LNCaP clone FGC (cell line): ENCODE measurements around the gene DPRX.

Experiments
- DNase-seq: peaks from one replicate; pipeline ENCODE4 v3.0.0-alpha.2; 2011; ENCODE audit warnings: low read depth
- H3K4me3 ChIP-seq: 2 replicates; pipeline ENCODE4 v1.5.1; 2011; ENCODE audit warnings: mild to moderate bottlenecking, low read depth, low read length, control low read depth
- TF ChIP-seq, protein P1 (sequence below): IDR thresholded peaks from 2 replicates; pipeline ENCODE4 v1.5.1; 2012; ENCODE audit warnings: mild to moderate bottlenecking; ENCODE audit not compliant: control insufficient read depth, insufficient read depth; ENCODE audit errors: extremely low read depth

Gene DPRX

GRCh38 chr19:53621885-53622740 is 9.7 kb upstream of the DPRX start:
- TF ChIP-seq, protein P1, sequence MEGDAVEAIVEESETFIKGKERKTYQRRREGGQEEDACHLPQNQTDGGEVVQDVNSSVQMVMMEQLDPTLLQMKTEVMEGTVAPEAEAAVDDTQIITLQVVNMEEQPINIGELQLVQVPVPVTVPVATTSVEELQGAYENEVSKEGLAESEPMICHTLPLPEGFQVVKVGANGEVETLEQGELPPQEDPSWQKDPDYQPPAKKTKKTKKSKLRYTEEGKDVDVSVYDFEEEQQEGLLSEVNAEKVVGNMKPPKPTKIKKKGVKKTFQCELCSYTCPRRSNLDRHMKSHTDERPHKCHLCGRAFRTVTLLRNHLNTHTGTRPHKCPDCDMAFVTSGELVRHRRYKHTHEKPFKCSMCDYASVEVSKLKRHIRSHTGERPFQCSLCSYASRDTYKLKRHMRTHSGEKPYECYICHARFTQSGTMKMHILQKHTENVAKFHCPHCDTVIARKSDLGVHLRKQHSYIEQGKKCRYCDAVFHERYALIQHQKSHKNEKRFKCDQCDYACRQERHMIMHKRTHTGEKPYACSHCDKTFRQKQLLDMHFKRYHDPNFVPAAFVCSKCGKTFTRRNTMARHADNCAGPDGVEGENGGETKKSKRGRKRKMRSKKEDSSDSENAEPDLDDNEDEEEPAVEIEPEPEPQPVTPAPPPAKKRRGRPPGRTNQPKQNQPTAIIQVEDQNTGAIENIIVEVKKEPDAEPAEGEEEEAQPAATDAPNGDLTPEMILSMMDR, result no peak
- DNase-seq, result peak; percentile 84
- H3K4me3 ChIP-seq, result no peak overlapping the region

DNA sequence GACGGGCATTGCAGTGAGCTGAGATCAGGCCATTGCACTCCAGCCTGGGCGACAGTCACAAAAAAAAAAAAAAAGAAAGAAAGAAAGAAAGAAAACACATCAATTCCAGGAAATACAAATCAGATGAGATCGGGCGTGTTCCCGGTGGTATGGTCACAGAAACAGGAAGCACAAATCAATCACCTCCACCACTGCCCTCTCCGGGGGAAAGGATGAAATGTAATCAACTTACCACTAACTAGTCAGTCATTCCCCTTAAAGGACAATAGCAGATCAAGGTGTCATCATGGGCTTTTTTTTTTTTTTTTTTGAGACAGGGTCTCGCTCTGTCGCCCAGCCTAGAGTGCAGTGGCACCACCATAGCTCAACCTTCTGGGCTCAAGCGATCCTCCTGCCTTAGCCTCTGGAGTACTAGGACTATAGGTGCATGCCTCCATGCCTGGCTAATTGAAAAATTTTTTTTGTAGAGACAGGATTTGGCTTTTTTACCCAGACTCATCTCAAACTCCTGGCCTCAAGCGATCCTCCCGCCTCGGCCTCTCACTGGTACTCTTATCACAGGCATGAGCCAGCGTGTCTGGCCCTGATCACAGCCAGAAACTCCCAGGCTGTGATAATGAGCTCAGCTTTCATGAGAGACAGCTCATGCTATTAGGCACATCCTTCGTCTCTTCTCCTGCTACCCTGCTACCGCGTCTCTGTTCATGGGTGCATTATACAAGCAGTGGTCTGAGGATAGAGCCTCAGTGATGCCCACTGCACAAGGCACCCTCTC is 6.8 kb upstream of the DPRX start:
- H3K4me3 ChIP-seq, result no peak overlapping the region
- TF ChIP-seq, protein P1, result no peak
- no peak for DNase-seq

- no peak for DNase-seq
- no peak overlapping the region for H3K4me3 ChIP-seq
- TF ChIP-seq, protein P1, result no peak
Measured at GRCh38 chr19:53626486-53626885, 5.3 kb upstream of the DPRX start.

DNA sequence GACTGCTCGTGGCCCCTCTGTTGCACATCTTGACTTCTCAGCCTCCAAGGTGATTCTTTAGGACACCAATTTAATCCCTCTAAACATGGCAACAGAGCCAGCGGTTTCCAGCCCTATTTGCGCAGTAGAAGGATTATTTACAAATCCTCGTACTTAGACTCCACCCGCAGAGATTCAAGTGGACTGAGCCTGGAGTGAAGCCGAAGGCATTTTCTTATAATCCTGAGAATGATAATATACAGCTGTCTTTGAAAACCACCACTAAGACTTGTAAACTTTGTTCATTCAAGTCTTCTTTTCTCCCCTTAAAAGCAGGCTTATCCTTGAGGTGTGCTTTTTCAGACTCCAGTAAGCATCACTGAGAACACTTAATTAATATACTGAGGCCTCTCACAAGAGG is 4.8 kb upstream of the DPRX start:
- DNase-seq, result no peak
- no peak overlapping the region for H3K4me3 ChIP-seq
- TF ChIP-seq, protein P1, result no peak

DNA sequence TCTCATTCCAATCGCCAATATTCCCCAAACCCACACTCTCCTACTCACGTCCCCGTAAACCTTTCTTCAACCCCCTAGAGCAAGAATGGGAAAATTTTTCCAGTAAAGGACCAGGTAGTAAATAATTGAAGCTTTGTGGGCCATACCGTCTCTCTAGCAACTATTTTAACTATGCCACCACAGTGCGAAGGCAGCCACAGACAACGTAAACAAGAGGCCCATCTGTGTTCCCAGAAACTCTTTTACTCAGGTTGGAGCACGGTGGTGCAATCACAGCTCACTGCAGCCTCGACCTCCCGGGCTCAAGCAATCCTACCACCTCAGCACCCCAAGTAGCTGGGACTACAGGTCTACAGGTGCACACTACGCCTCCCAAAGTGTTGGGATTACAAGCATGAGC is 3.0 kb downstream of the DPRX start:
- no peak overlapping the region for H3K4me3 ChIP-seq
- no peak for DNase-seq
- TF ChIP-seq, protein P1, result no peak

DNA sequence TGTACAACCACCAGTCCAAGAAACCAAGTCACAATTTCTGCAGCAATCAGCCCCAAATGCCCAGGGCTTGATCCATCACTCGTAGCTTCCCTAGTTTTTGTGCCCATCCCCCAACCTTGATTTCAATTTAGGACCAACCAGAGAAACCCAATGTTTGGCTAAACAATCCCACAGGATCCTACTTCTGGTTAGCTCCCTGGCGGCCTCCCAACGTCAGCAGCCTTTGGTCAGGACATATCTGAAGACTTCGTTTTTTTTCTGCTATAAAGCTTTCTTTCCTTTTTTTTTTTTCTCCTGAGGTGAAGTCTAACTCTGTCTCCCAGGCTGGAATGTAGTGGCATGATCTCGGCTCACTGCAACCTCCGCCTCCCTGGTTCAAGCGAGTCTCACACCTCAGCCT is 7.7 kb downstream of the DPRX start:
- no peak overlapping the region for H3K4me3 ChIP-seq
- no peak for DNase-seq
- TF ChIP-seq, protein P1, result no peak
